ENCODE results near the gene TRIM34.
"Not testable (repeated sequence)": the region's sequence is repeated elsewhere in the genome, so short reads cannot be mapped to it uniquely, and the experiment has no call there.

Gene TRIM34, protein sequence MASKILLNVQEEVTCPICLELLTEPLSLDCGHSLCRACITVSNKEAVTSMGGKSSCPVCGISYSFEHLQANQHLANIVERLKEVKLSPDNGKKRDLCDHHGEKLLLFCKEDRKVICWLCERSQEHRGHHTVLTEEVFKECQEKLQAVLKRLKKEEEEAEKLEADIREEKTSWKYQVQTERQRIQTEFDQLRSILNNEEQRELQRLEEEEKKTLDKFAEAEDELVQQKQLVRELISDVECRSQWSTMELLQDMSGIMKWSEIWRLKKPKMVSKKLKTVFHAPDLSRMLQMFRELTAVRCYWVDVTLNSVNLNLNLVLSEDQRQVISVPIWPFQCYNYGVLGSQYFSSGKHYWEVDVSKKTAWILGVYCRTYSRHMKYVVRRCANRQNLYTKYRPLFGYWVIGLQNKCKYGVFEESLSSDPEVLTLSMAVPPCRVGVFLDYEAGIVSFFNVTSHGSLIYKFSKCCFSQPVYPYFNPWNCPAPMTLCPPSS

DNA sequence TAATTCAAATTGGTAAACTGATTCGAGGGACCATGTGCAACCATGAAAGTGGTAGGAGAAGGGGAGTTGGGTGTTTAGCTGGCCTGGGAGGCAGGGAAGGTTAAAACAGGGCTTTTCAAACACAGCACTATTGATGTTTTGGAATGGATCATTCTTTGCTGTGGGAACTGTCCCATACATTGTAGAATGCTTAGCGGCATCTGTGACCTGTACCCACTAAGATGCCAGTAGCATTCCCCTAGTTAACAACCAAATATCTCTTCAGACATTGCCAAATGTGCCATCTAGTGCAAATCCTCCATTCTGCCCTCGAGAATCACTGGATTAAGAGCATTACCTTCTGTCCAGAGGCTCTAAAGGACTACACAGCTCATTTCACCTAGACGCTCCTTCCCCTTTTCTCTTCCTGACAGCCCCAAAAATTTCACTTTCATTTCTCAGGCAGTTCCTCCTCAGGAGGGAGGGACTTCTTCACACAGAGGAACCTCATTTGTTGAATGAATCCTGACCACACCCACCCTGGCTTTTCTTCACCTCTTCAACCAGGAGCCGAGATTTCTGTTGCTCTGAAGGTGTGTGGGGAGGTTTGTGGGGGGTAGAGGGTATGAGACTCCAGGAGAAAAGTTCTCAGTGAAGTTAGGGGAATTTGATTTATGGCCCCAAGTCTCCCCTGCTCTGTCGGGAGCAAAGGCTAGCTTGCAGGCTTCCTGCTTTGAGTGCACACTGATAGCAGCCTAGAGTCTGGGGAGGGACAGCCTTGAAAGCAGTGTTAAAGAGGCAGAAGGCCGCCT, at the start of gene TRIM34:
TSS of gene TRIM34 (plus strand) at position 513 of the 791 bp plus-strand sequence. CDS start 7,331 bp downstream, outside the sequence.
- DNase-seq: peak; percentile 62 to 65

DNA sequence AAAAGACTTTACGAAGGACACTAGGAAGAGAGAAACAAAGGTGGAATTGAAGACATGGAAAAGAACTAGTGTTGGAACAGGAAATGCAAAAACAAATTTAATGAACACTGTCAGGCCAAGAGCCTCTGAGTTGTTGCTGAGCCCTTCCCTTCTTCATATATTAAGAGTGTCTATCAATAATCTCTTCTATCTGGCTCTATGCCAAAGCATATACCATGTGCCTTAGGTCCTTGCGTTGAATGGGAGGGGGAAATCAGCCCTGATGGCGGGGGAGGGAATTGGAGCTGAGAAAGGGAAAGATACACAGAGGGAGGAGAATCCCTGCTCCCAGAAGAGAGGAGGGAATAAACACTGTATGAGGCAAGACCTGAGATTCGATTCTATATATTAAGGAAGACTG, 49.6 kb upstream of the TRIM34 start:
- no peak for DNase-seq

DNA sequence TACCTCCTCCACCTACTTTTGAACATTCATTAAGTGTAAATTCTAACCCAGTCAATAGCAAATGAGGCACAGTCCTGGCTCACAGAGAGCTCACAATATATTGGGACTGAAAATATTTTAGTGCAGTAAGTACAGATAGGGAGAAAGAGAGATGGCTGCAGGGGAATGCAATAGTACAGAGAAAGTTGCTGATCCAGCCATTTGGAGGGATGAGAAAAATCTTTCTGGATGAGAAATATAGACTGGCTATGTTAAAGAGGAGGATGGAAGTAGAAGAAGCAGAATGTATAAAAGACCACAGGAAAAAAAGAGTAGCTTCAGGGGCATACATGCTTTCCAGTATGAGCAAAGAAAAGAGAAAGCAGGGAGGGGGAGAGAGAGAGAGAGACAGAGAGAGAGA, 47.7 kb upstream of the TRIM34 start:
- DNase-seq: no peak

DNA sequence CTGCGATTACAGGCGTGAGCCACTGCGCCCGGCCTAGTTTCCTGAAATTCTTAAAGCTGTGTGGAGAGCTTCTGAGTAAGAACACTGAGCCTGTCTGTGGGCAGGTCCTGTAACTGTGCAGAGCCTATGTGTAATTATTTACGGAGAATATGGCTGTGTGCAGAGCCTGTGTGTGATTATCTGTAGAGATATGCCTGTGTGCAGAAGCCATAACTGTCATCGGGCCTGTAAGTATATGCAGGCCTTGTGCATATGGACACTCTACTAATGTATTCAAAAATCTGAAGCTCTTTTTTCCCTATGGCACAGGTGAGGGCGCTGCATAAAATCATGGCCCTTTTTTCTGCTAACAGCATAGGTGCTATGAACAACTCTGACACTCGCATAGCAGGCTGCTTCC, 44.2 kb upstream of the TRIM34 start, which contains the start of gene OR52B6:
TSS of gene OR52B6 (plus strand) at position 301 of the 400 bp plus-strand sequence. CDS start at position 301, 0 bp downstream.
- DNase-seq: no peak

DNA sequence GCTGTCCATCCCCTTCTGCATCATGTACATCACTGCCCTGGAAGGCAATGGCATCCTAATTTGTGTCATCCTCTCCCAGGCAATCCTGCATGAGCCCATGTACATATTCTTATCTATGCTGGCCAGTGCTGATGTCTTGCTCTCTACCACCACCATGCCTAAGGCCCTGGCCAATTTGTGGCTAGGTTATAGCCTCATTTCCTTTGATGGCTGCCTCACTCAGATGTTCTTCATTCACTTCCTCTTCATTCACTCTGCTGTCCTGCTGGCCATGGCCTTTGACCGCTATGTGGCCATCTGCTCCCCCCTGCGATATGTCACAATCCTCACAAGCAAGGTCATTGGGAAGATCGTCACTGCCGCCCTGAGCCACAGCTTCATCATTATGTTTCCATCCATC, 43.8 kb upstream of the TRIM34 start:
- no peak for DNase-seq

DNA sequence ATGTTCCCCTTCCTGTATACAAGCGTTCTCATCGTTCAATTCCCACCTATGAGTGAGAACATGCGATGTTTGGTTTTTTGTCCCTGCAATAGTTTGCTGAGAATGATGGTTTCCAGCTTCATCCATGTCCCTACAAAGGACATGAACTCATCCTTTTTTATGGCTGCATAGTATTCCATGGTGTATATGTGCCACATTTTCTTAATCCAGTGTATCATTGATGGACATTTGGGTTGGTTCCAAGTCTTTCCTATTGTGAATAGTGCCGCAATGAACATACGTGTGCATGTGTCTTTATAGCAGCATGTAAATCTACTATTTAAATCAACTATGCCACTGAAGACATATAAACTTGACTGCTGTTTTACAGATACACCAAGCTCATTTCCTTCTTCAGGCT, 40.3 kb upstream of the TRIM34 start:
- not testable (repeated sequence) for DNase-seq

DNA sequence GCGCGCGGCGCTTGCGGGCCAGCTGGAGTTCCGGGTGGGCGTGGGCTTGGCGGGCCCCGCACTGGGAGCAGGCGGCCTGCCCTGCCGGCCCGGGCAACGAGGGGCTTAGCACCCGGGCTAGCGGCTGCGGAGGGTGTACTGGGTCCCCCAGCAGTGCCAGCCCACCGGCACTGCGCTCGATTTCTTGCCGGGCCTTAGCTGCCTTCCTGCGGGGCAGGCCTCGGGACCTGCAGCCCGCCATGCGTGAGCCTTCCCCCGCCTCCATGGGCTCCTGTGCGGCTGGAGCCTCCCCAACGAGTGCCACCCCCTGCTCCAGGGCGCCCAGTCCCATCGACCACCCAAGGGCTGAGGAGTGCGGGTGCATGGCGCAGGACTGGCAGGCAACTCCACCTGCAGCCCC, 34.9 kb upstream of the TRIM34 start:
- not testable (repeated sequence) for DNase-seq

DNA sequence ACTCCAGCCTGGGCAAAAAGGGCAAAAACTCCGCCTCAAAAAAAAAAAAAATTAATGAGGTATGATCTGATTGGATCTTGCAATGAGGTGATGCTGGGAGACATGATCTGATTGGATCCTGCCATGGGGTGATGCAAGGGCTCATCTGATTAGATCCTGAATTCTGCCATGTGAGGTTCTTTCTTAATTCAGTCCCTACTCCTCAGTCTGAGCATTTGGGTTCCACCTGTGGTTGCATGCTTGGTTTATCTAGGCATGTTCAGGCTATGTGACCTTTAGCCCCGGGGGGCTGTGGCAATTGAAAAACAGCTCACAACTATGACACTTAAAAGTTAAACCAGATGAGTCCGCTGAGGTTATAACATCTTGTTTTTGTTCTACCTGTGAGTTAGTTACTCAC, 33.2 kb upstream of the TRIM34 start:
- no peak for DNase-seq

DNA sequence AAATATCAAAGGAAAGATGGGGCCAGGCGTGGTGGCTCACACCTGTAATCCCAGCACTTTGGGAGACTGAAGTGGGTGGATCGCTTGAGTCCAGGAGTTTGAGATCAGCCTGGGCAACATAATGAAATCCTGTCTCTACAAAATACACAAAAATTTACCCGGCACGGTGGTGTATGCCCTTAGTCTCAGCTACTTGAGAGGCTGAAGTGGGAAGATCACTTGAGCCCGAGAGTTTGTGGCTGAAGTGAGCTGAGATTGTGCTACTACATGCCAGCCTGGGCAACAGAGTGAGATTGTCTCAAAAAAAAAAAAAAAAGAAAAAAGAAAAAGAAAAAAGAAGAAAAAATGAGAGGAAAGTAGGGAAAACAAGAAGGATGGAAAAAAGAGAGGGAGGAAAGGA, 32.2 kb upstream of the TRIM34 start:
- no peak for DNase-seq

DNA sequence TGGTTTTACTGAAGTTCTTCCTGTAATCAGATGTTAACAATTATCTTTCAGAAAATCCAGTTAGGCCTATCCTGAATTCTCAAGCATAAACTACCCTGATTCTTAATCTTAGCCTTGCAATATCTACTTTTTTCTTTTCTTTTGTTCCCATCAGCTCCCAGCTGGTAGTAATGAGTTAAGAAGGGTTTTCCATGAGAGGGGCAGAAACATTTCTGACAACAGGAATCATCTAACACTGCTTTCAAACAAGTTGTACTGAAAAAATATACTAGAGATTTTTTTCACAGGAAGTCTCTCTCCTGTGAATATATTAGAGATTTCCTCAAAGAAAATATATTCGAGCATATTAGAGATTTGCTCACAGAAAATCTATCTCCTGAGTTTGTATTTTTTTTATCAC, 31.7 kb upstream of the TRIM34 start:
- DNase-seq: no peak

DNA sequence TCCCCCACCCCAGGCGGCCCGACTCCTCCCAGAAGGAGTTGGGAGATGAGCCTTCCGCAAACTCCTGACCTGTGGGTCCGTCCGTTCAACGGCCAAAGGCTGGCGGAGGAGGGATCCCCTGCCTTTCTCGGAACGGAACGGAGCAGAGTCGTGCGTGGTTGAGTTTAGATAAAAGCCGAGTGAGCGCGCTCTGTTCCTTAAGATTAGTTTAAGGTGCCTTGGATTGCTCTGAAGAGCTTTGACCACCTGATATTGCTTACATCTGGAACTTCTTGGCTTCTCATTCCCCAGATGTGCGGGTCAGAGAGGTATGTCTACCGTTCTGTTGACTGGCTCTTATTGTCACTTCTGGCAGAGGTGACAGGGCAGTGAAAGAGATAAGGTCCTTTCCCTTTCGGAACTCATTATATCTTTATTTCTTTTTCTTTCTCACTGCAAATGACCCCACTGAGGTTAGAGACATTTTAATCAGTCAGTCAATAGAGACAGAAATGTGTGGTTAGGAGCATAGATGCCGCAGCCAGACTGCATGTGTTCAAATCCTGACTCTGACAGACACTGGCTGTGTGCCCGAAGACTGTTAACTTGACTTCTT, 28.1 kb upstream of the TRIM34 start, which contains the start of gene TRIM6:
TSS of gene TRIM6 (plus strand) at position 31 of the 595 bp plus-strand sequence. CDS start at position 292, 261 bp downstream.
- DNase-seq: peak; percentile 24 to 25

DNA sequence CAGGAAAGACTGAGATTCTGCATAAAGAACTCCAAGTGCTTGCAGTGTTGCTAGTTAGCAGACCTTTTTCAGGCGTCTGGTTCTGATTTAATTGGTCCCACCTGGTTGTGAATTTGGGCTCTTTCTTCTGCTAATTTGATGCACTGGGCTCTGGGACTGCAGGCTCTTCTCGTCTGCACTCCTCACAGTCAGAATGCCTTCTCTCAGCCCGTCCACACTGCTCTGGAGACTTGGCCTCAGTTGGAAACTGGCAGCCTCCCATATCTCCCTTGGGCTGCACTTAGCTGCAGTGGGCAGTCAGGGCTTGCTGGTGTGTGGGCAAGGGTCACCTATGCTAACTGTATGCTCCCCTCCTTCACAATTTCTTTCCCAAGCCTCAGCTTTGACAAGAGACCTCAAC, 26.8 kb upstream of the TRIM34 start:
- DNase-seq: no peak

DNA sequence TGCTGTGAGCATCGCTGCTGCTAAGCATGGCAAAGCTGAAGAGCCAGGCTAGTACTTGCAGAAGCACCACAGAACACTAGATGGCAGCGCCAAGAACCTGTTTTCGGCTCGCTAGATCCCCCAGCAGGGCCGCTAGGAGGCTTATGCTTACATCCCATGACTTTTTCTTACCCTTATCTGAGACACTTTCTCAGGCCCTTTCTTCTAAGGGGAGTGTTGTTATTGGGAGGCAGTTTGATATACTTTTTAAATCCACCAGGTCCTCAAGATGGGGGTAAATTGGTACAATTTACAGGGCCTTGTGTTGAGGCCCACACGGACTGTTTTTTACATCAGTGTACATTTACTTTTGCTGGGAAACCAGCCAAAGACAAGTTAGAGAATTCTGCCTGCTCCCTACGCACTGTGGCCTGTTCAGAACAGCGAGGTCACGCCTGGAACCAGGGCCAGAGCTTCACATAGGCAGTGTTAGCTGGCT, 24.4 kb upstream of the TRIM34 start:
- peak; percentile 52 to 63 for DNase-seq

DNA sequence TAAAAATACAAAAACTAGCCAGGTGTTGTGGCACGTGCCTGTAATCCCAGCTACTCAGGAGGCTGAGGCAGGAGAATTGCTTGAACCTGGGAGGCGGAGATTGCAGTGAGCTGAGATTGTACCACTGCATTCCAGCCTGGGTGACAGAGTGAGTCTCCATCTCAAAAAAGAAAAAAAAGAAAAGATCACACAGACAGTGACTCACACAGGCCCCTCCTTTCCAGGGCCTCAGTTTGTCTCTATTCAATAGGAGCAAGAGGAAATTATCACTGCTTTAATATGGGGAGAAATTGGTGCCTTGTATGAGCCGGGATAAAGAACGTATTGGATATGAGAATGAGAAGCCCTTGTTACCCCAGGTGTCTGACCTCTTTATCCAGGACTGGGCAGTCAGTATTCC, 22.0 kb upstream of the TRIM34 start:
- DNase-seq: not testable (repeated sequence)

DNA sequence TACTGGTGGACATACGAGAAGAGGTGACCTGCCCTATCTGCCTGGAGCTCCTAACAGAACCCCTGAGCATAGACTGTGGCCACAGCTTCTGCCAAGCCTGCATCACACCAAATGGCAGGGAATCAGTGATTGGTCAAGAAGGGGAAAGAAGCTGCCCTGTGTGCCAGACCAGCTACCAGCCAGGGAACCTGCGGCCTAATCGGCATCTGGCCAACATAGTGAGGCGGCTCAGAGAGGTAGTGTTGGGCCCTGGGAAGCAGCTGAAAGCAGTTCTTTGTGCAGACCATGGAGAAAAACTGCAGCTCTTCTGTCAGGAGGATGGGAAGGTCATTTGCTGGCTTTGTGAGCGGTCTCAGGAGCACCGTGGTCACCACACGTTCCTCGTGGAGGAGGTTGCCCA, 21.5 kb upstream of the TRIM34 start:
- no peak for DNase-seq

DNA sequence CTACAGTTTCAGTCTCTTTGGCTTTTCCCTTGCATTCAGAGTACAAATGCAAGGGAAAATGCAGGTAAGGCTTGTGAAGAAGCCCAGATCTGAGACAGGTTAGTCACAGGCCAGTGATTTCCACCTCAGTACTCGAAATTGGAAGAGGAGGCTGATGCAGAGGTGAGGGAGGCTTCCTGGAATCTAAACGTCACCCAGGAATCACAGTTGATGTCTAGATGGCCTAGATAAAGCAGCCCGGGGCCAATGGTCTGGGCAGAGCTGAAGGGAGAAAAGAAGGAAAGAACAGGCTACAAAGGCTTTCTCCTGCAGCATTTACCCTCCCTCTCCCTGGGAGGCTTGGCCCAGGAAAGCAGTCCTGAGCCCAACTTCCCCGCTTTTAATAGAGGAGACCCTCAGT, 19.9 kb upstream of the TRIM34 start:
- DNase-seq: no peak

DNA sequence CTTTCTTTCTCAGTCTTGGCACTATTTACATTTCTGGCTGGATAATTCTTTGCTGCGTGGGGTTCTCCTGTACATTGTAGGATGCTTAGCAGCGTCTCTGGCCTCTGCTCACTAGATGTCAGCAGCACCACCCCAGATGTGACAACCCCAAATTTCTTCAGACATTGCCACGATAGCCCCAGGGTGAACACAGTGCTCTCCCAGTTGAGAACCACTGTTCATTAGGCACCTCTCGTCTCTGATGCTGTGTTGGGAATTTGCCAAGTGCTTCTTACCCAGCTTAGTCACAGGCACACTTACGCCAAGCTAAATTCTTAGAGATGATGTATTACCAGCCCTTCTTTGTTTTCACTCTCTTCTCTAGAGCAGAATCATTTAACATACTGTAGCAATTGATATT, 19.0 kb upstream of the TRIM34 start:
- no peak for DNase-seq

DNA sequence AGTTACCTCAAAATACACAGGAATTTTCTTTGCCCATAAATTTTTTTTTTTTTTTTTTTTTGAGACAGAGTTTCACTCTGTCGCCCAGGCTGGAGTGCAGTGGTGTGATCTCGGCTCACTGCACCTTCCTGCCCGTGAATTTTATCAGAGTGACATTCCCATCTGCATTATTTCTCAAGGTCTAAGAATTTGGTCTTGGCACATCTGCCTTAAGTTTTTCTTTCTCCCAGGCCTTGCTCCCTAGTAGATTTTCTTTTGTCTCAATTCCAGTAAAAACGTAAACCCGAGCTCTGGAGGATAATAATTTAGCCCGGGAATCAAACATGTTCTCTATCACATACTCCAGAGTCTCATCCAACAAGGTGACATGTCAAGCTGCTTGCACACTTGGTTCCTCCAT, 16.0 kb upstream of the TRIM34 start:
- no peak for DNase-seq

DNA sequence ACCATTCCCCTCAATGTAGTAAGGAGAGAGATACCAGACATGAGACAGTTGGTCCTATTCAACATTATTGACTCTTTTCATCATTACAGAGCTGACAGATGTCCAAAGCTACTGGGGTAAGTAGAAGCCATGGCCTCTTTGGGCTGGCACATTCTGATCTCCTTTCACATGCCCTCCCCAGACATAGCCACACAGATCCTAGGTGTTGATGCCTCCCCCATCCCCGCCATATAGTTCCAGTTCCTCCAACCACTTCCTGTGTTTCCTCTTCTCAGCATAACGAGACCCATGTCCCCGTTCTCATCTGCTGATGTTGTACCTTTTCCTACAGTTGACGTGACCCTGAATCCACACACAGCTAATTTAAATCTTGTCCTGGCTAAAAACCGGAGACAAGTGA, 14.4 kb upstream of the TRIM34 start:
- DNase-seq: no peak

DNA sequence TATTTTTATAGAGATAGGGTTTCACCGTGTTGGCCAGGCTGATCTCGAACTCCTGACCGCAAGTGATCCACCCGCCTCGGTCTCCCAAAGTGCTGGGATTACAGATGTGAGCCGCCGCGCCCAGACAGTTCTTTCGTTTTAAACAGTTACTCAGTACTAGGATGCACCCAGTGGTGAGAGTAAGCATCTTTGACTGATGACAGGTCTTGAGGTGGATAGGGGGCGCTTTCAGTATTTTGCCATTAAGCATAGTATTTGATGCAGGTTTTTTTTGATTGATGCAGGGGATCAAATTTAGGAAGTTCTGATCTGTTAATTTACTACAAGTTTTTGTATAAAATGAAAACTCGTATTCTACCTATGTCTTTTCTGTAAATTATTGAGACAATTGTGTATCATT, 13.2 kb upstream of the TRIM34 start:
- no peak for DNase-seq

DNA sequence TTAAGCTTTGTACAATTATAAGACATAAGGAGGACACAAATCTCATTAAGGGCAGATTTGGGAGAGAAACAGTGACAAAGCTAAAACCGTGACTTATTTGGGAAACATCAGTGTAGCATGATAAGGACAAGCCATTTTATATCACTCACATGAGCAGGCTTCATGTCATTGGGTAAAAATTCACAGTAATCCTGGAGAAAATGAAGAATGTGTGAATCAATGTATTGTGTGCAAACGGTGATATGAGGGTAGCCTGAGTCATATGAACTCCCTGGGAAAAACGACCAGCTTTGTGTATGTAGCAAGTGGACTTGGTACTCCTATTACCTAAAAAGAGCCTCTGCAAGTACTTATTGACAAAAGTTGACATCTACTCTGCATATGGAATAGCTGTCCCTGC, 6.0 kb upstream of the TRIM34 start:
- no peak for DNase-seq

DNA sequence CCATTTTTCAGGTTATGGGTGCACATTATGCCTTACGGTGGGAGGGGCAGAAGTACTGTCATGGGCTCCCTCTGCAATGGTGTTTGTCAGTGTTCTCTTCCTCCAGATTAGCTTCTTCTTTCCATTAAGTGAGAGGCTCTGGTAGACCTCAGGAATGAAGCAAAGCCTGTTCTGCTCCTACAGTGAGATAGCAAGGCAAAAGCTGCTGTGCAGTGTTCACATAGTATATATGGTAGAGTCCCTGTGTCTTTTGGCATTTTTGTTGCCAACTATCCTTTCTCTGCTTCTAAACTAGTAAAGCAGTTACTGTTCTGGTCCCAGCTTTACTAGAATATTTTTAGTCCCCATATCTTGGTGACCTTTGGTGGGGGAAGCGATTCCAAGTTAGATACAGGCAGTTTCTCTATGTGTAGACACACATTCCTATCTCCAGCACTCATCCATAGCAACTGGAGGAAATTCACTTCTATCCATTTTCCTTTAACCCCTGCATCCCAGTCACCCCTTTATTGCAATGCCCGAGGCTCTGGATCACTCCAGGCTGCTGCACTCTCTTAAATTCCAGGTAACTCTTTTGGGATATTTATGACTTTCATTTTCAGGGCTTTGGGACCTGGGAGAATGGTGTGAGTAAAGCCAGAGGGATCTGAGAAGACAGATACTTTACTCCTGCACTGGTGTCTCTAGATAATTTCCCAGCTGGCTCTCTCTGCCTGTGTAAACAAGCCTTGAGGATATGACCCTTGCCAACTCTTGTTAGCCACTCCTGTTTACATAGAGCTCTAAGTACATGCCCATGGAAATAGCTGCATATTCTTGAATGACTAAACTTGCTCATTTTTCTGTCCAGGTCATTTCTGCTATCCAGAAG, 3.9 kb upstream of the TRIM34 start:
- no peak for DNase-seq

All from activated T-cell treated with anti-CD3 and anti-CD28 coated beads, Interleukin-2, amount 50 U/mL, for 48 hours (primary cell).